Stimulated activated effector memory CD8-positive, alpha-beta T cell treated with anti-CD3 and anti-CD28 coated beads, Interleukin-12 subunit alpha, Interleukin-12 subunit beta, amount 100 ng/mL, for 72 hours (primary cell): ENCODE measurements around the gene SNAPC3.
A peak's percentile ranks its signal among the peaks of the same experiment; 100 is the strongest.
"Not testable (repeated sequence)": the region's sequence is repeated elsewhere in the genome, so short reads cannot be mapped to it uniquely, and the experiment has no call there.

Source experiments
- ATAC-seq: fragments of 150-1000 bp; cut with Tn5 transposase; 2 replicates; pipeline ENCODE4 v1.10.0; 2021
- DNase-seq, 2 donors: peaks; one replicate each; pipeline ENCODE4 v3.0.0; 2021 to 2022; ENCODE audit warnings: low spot score in 2 of 2
- H3K27ac Mint-ChIP-seq: one replicate; pipeline ENCODE4 v1.8.0; 2022; ENCODE audit warnings: mild to moderate bottlenecking, mixed read lengths
- H3K36me3 Mint-ChIP-seq: one replicate; pipeline ENCODE4 v1.8.0; 2022; ENCODE audit warnings: mild to moderate bottlenecking, mixed read lengths
- H3K4me1 Mint-ChIP-seq: one replicate; pipeline ENCODE4 v1.8.0; 2022; ENCODE audit warnings: mixed read lengths
- H3K4me3 Mint-ChIP-seq: one replicate; pipeline ENCODE4 v1.8.0; 2022; ENCODE audit warnings: mild to moderate bottlenecking, mixed read lengths
- H3K9me3 Mint-ChIP-seq: one replicate; pipeline ENCODE4 v1.8.0; 2022; ENCODE audit warnings: mixed read lengths

The SNAPC3 gene

GRCh38 chr9:15422372-15423230 lies at the start of gene SNAPC3:
TSS of gene SNAPC3 (plus strand) at chr9:15422876. CDS start at chr9:15422880, 4 bp downstream.
- H3K4me1 Mint-ChIP-seq, result peaks cover 27% of the 10 kb centered on the region
- peak within 1 kb of the TSS; percentile 97 for H3K27ac Mint-ChIP-seq
- ATAC-seq (peak; percentile 99), DNase-seq (peak; percentile 90 to 97)
- peak within 1 kb of the TSS; percentile 85 for H3K4me3 Mint-ChIP-seq
- peaks cover 46% of the 10 kb centered on the region for H3K36me3 Mint-ChIP-seq
- no peaks in the 10 kb centered on the region for H3K9me3 Mint-ChIP-seq

GRCh38 chr9:15373881-15374280 lies 48.8 kb upstream of the SNAPC3 start:
- peaks cover 5% of the 10 kb centered on the region for H3K4me1 Mint-ChIP-seq
- ATAC-seq, result no peak
- no peak overlapping the region for H3K4me3 Mint-ChIP-seq
- H3K9me3 Mint-ChIP-seq, result no peaks in the 10 kb centered on the region
- DNase-seq, result no peak
- no peak overlapping the region for H3K27ac Mint-ChIP-seq
- no peaks in the 10 kb centered on the region for H3K36me3 Mint-ChIP-seq

DNA sequence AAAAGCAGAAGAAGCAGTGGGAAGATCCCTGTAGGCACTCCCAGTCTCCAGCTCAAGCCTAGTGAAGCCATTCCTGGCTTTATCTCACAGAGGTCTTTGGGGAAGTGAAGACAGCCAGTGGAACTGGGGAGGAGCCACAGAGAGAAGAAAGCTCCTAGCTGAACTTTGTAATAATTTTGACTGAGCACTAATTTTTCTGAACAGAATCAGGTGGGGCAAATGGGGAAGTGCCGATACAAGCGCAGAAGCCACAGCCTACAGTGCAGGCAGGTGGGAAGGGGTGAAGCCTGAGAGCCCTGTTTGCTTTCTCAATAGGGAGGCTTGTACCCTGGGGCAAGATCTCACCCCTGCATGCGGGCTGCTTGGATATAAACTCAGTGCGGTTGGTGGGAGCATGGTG lies 48.4 kb upstream of the SNAPC3 start:
- H3K4me3 Mint-ChIP-seq, result no peak overlapping the region
- ATAC-seq (no peak), DNase-seq (no peak)
- no peaks in the 10 kb centered on the region for H3K36me3 Mint-ChIP-seq
- H3K4me1 Mint-ChIP-seq, result peaks cover 5% of the 10 kb centered on the region
- no peaks in the 10 kb centered on the region for H3K9me3 Mint-ChIP-seq
- H3K27ac Mint-ChIP-seq, result no peak overlapping the region

- Mint-ChIP-seq H3K9me3 (no peaks in the 10 kb centered on the region), H3K36me3 (no peaks in the 10 kb centered on the region), H3K27ac (no peak overlapping the region), H3K4me1 (peaks cover 5% of the 10 kb centered on the region), H3K4me3 (no peak overlapping the region)
- ATAC-seq, result no peak
- DNase-seq, result no peak
Measured at GRCh38 chr9:15374825-15375224, 47.9 kb upstream of the SNAPC3 start.

DNA sequence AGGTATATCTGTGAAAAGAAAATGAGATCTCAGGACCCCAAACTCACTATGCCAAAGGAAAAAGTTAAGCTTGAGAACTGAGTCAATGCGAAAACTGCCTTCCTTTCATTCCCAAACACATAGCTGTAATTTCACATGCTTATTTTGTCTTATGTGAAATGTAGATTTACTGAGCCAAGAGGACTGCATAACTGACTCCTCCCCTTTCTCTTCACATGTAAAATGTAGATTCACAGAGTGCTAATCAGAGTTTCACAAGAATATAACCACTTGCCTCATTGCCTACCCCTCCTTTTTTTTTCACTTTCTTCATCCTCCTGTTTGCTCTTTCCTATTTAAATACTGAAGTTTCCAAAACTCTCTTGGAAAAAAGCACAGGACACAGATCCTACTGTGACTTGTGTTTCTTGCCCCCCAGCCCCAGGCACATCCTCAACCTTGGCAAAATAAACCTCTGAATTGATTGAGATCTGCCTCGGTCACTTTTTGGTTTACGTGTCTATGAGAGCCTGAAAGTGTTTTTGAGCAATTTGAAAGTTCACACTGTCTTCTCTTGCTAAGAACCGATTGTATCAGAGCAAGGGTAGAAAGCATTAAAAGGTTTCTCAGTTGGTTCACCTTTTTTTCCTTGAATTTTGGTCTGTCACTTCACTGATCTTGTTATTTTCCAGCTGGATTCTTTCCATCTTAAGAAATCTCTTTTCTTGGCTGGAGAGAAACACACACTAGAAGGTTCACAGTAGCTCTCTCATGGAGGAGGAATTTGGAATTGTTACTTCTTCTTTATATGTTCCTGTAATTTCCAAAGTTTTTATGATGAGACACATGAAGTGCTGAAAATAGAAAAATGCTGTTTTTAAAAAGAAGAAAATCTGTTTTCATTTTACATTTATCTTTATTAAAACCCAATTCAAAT lies 44.8 kb upstream of the SNAPC3 start:
- no peak overlapping the region for H3K27ac Mint-ChIP-seq
- ATAC-seq (no peak), DNase-seq (no peak)
- no peaks in the 10 kb centered on the region for H3K4me1 Mint-ChIP-seq
- no peaks in the 10 kb centered on the region for H3K9me3 Mint-ChIP-seq
- no peak overlapping the region for H3K4me3 Mint-ChIP-seq
- no peaks in the 10 kb centered on the region for H3K36me3 Mint-ChIP-seq

- not testable (repeated sequence) for DNase-seq, H3K4me1 Mint-ChIP-seq, H3K36me3 Mint-ChIP-seq, ATAC-seq, H3K9me3 Mint-ChIP-seq, H3K4me3 Mint-ChIP-seq, H3K27ac Mint-ChIP-seq
Measured at GRCh38 chr9:15379317-15379716, 43.4 kb upstream of the SNAPC3 start.

DNA sequence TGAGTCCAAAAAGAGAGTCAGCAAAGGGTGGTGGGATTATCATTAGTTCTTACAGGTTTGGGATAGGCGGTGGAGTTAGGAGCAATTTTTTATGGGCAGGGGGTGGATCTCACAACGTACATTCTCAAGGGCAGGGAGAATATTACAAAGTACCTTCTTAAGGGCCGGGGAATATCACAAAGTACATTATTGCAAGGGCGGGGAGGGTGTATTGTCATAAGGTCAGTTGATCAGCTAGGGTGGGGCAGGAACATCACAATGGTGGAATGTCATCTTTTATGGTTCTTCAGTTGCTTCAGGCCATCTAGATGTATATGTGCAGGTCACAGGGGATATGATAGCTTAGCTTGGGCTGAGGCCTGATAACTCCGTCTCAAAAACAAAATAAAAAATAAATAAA lies 42.8 kb upstream of the SNAPC3 start:
- H3K27ac Mint-ChIP-seq, H3K4me3 Mint-ChIP-seq, H3K9me3 Mint-ChIP-seq, H3K4me1 Mint-ChIP-seq, DNase-seq, H3K36me3 Mint-ChIP-seq, ATAC-seq: not testable (repeated sequence)

GRCh38 chr9:15381491-15381890 lies 41.2 kb upstream of the SNAPC3 start:
- H3K27ac Mint-ChIP-seq, result no peak overlapping the region

GRCh38 chr9:15386465-15386864 lies 36.2 kb upstream of the SNAPC3 start:
- no peak for ATAC-seq
- no peak overlapping the region for H3K27ac Mint-ChIP-seq
- no peaks in the 10 kb centered on the region for H3K9me3 Mint-ChIP-seq

More at GRCh38 chr9:15381491-15381890, 41.2 kb upstream of the SNAPC3 start:
- DNase-seq (no peak), ATAC-seq (no peak)
- H3K36me3 Mint-ChIP-seq, result no peaks in the 10 kb centered on the region
- no peaks in the 10 kb centered on the region for H3K4me1 Mint-ChIP-seq
- H3K4me3 Mint-ChIP-seq, result no peak overlapping the region
- no peaks in the 10 kb centered on the region for H3K9me3 Mint-ChIP-seq

DNA sequence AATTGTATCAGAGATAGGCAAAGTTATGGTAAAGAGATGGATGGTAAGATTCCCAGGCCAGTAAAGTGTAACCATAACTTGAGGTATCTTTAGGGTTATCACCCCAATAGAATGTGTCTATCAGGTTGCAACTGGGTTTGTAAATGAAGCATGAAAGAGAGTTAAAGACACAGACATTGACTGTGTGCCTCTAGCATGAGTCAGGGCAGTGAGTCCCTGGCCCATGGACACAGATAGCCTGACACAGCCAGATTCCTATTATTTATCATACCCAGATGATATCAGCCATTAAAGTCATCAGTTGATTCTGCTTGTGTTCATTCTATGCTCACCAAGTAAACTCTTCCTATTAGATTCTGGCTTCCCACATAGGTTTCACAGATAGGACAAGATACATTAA lies 33.5 kb upstream of the SNAPC3 start:
- no peaks in the 10 kb centered on the region for H3K36me3 Mint-ChIP-seq
- no peak overlapping the region for H3K4me3 Mint-ChIP-seq
- no peak overlapping the region for H3K27ac Mint-ChIP-seq
- DNase-seq, result no peak
- no peaks in the 10 kb centered on the region for H3K4me1 Mint-ChIP-seq
- no peaks in the 10 kb centered on the region for H3K9me3 Mint-ChIP-seq
- ATAC-seq, result no peak

More at GRCh38 chr9:15386465-15386864, 36.2 kb upstream of the SNAPC3 start:
- no peak for DNase-seq
- Mint-ChIP-seq H3K4me3 (no peak overlapping the region), H3K4me1 (no peaks in the 10 kb centered on the region), H3K36me3 (no peaks in the 10 kb centered on the region)

- Mint-ChIP-seq H3K4me3 (no peak overlapping the region), H3K27ac (no peak overlapping the region), H3K4me1 (no peaks in the 10 kb centered on the region)
Measured at GRCh38 chr9:15389631-15390030, 33.0 kb upstream of the SNAPC3 start.

GRCh38 chr9:15390201-15390600 lies 32.5 kb upstream of the SNAPC3 start:
- Mint-ChIP-seq H3K4me1 (no peaks in the 10 kb centered on the region), H3K9me3 (no peaks in the 10 kb centered on the region), H3K4me3 (no peak overlapping the region), H3K36me3 (no peaks in the 10 kb centered on the region), H3K27ac (no peak overlapping the region)
- DNase-seq (no peak), ATAC-seq (no peak)

More at GRCh38 chr9:15389631-15390030, 33.0 kb upstream of the SNAPC3 start:
- DNase-seq (no peak), ATAC-seq (no peak)
- Mint-ChIP-seq H3K36me3 (no peaks in the 10 kb centered on the region), H3K9me3 (no peaks in the 10 kb centered on the region)

DNA sequence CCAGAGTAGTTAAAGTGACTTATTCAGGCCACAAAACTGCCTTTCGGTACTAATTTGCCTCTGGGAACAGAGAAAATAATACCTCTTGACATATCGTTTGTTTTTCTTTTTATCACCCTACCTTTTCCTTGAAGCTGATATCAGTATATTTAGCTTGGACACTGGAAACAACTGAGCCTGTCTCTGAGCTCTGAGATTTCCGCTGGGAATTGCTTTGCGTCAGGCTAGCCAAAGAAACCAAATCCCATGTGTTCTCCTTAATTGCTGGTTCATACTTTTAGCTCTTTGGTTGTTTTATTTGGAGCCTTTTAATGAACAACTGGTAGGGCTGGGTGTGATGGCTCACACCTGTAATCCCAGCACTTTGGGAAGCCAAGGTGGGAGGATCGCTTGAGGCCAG lies 30.3 kb upstream of the SNAPC3 start:
- Mint-ChIP-seq H3K27ac (no peak overlapping the region), H3K4me1 (no peaks in the 10 kb centered on the region), H3K4me3 (no peak overlapping the region), H3K36me3 (no peaks in the 10 kb centered on the region), H3K9me3 (no peaks in the 10 kb centered on the region)
- ATAC-seq, result no peak
- DNase-seq, result no peak

DNA sequence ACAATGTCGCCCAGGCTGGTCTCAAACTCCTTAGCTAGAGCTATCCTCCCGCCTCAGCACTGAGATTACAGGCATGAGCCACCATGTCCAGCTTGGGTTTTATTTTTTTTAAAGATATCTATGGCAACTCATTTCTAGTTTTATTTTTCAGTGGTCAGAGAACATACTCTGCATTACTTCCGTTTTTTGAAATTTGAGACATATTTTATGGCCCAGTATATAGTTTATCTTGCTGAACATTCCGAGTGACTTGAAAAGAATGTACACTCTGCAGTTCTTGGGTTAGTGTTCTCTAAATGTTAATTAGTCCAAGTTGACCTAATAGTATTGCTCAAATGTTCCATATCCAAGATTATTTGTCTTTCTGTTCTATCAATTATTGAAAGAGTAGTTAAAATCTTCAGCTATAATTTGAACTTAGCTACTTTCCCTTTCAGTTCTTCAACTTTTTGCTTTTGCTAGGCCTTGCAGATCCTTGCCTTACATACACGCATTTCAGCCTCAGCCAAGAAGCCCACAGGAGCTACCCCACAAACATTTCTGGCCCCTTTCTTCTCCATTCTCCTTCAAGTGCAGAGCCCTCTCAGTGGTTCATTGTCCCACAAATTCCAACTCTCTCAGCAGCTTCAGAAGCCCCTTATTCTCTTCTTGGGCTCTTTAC lies 22.3 kb upstream of the SNAPC3 start:
- no peaks in the 10 kb centered on the region for H3K4me1 Mint-ChIP-seq
- no peak for DNase-seq
- no peak overlapping the region for H3K27ac Mint-ChIP-seq
- H3K4me3 Mint-ChIP-seq, result no peak overlapping the region
- H3K36me3 Mint-ChIP-seq, result no peaks in the 10 kb centered on the region
- no peak for ATAC-seq
- peaks cover 6% of the 10 kb centered on the region for H3K9me3 Mint-ChIP-seq

DNA sequence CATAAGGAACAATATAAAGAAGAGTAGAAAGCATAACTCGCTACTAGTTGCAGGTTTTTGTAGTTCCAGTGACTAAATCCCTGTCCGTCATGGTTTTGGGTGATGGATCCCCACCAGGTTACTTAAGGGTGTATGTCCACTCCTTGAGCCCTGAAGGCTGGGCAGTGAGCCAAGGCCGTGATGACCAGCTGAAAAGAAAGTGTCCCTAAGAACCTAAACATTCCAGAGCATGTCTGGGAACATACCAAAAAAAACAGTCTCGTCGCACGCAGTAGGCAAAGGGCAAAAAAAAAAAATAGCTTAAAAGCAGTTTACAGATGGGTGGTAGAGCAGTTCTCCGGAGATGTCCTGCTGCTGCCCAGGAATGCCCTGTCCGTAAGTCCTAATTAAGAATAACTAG lies 21.4 kb upstream of the SNAPC3 start:
- no peaks in the 10 kb centered on the region for H3K36me3 Mint-ChIP-seq
- H3K9me3 Mint-ChIP-seq, result peaks cover 6% of the 10 kb centered on the region
- DNase-seq, result no peak

More for the DNA sequence above, 21.4 kb upstream of the SNAPC3 start:
- Mint-ChIP-seq H3K27ac (no peak overlapping the region), H3K4me3 (no peak overlapping the region), H3K4me1 (no peaks in the 10 kb centered on the region)
- ATAC-seq, result no peak
